Right lobe of liver (tissue), 6 donors: ENCODE data around the gene RGS13. TPM values are rescaled to one million over a fixed set of nuclear protein-coding genes. Genes with fewer than 3 reads are reported as not detected.

Experiments used
- ATAC-seq, 4 donors: fragments of 200-7000 bp; cut with Tn5 transposase; one replicate each; pipeline ENCODE4 v1.9.1; 2020; ENCODE audit warnings: mild to moderate bottlenecking in 4 of 4, moderate library complexity in 4 of 4
- DNase-seq, 3 donors: peaks; one replicate each; pipeline ENCODE4 v3.0.0-alpha.2; 2020
- H3K27ac ChIP-seq, 3 donors: fragments of 200-600 bp; one replicate each; pipeline ENCODE4 v1.8.0; 2022
- H3K27me3 ChIP-seq, 2 donors: fragments of 200-600 bp; one replicate each; pipeline ENCODE4 v1.8.0; 2022
- H3K36me3 ChIP-seq, 4 donors: fragments of 200-600 bp; sonication (generic) in 1 of 4; one replicate each; pipeline versions ENCODE4 v1.5.1 to v1.8.0; 2017 to 2022; ENCODE audit warnings: control low read depth in 1 of 4
- H3K4me1 ChIP-seq, 4 donors: fragments of 200-600 bp; sonication (generic) in 1 of 4; one replicate each; pipeline versions ENCODE4 v1.5.1 to v1.8.0; 2017 to 2022; ENCODE audit warnings: control low read depth in 1 of 4
- H3K4me3 ChIP-seq, 3 donors: fragments of 200-600 bp; one replicate each; pipeline ENCODE4 v1.8.0; 2022
- H3K9me3 ChIP-seq, 4 donors: fragments of 200-600 bp; sonication (generic) in 1 of 4; one replicate each; pipeline versions ENCODE4 v1.5.1 to v1.8.0; 2017 to 2022; ENCODE audit warnings: control low read depth in 1 of 4
- POLR2A ChIP-seq: fragments of 450-650 bp; IDR thresholded peaks from one replicate; pipeline ENCODE4 v1.6.1; 2017; ENCODE audit warnings: antibody characterized with exemption, mild to moderate bottlenecking
- WGBS: methylation state at CpG from one replicate; pipeline ENCODE4 v1.1.6; 2018; ENCODE audit warnings: low coverage, low lambda C conversion rate; ENCODE audit not compliant: insufficient coverage; ENCODE audit errors: missing lambda C conversion rate; 5-methylcytosine and 5-hydroxymethylcytosine counted together
- intact Hi-C, 2 donors: fragments of 100-400 bp; cut with DNase I; formaldehyde crosslinking; loops; one replicate each; pipeline versions ENCODE4 v1.11.2 to v1.14.1; 2022
- total RNA-seq, 6 experiments: library from RNA; depleted of rRNA in 2 of 6; stranded (reverse); fragments of >200 nt in 2 of 6; fragmentation: NEBNext Ultra II Directional in 3 of 6; extraction: Animal tissue kit (Norgen Biotek cat#: 25700) in 3 of 6; gene quantifications; one replicate each; pipeline versions ENCODE4 v1.1.0 to v1.2.4, GENCODE V29; 2016 to 2023
- TF ChIP-seq, protein P1 (sequence below), 4 donors: fragments of 200-600 bp in 3 of 4; fragments of 450-650 bp in 1 of 4; IDR thresholded peaks; one replicate each; pipeline versions ENCODE4 v1.5.1 to v1.8.0; 2016 to 2022; ENCODE audit warnings: antibody characterized with exemption in 4 of 4, mild to moderate bottlenecking in 2 of 4
- donor health status: DM: no; HTN: yes; CAD: no.
- donor health status: DM: no; HTN: no; CAD: no.
- donor health status: DM: no; HTN: no; CAD: no.
- donor health status: DM: no; HTN: yes; CAD: no.
- donor health status: DM: no; HTN: yes; CAD: no.

The RGS13 gene
- total RNA-seq, 6 experiments from 2014 or later: not detected

- DNase-seq (no peak), ATAC-seq (no peak)
- intact Hi-C loops: no loop called here
- no peaks in the 10 kb centered on the region for H3K4me1 ChIP-seq
- H3K9me3 ChIP-seq: no peaks in the 10 kb centered on the region
- WGBS: 100% methylated on average over 1 of the region's 1 CpG
- no peaks in the 10 kb centered on the region for H3K27me3 ChIP-seq
- no peaks in the 10 kb centered on the region for H3K36me3 ChIP-seq
- no peak overlapping the region for H3K27ac ChIP-seq
- no peak overlapping the region for H3K4me3 ChIP-seq
- TF ChIP-seq, protein P1, sequence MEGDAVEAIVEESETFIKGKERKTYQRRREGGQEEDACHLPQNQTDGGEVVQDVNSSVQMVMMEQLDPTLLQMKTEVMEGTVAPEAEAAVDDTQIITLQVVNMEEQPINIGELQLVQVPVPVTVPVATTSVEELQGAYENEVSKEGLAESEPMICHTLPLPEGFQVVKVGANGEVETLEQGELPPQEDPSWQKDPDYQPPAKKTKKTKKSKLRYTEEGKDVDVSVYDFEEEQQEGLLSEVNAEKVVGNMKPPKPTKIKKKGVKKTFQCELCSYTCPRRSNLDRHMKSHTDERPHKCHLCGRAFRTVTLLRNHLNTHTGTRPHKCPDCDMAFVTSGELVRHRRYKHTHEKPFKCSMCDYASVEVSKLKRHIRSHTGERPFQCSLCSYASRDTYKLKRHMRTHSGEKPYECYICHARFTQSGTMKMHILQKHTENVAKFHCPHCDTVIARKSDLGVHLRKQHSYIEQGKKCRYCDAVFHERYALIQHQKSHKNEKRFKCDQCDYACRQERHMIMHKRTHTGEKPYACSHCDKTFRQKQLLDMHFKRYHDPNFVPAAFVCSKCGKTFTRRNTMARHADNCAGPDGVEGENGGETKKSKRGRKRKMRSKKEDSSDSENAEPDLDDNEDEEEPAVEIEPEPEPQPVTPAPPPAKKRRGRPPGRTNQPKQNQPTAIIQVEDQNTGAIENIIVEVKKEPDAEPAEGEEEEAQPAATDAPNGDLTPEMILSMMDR (IDR thresholded peaks at IDR 0.05): no peak
- no peak for TF ChIP-seq POLR2A
These were observed 20.9 kb upstream of the RGS13 start for GRCh38 chr1:192615055-192615454.

GRCh38 chr1:192620071-192620635 is 15.8 kb upstream of the RGS13 start:
- H3K4me3 ChIP-seq: no peak overlapping the region
- no peaks in the 10 kb centered on the region for H3K36me3 ChIP-seq
- H3K27me3 ChIP-seq: no peaks in the 10 kb centered on the region
- no peak for TF ChIP-seq POLR2A
- TF ChIP-seq, protein P1 (IDR thresholded peaks at IDR 0.05): no peak
- no peak overlapping the region for H3K27ac ChIP-seq
- H3K9me3 ChIP-seq: no peaks in the 10 kb centered on the region
- no peaks in the 10 kb centered on the region for H3K4me1 ChIP-seq
- intact Hi-C loops: no loop called here
- ATAC-seq (no peak), DNase-seq (no peak)

DNA sequence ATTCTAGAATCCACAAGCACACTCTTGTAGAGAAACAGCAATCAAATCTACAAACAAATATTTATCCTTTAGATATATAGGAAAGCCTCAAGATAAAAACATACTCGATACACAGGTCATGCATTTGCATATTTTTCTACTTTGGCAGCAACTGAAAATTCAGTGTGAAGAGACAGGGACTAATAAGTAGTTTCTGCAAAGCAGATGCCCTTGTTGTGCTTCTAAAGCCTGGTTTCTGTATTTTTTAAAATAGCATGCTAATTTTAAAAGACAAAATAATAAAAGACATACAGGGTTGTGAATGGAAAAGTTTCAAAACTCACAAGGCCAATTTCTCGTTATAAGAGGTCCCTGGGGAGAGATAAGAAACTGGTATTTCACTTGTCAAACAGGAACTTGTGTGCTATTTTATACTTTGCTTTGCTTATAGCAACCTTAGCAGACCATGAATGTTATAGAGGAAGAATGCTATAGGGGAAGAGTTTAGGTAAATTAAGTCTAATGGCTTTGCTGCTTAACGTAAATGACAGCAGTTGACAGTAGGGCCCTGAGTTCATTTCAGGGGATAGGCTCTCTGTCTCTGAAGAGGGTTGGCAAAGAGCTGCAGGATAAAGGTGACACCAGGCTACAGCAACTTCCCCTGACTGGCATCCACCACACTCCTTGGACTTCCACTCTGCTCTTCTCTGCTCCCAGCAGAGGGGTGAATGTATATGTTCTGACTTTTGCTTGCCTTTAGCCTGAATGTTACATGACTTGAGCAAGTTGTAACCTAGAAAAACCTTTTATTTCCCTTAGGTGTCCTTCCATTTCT is 9.4 kb upstream of the RGS13 start:
- 62% methylated on average over 2 of the region's 3 CpGs for WGBS
- ATAC-seq (no peak), DNase-seq (no peak)
- Histone ChIP-seq H3K4me1 (peaks cover 0 to 24% (median 6%) of the 10 kb centered on the region in 4 donors), H3K27ac (no peak overlapping the region), H3K36me3 (no peaks in the 10 kb centered on the region), H3K4me3 (no peak overlapping the region), H3K9me3 (no peaks in the 10 kb centered on the region), H3K27me3 (no peaks in the 10 kb centered on the region)
- TF ChIP-seq, protein P1 (IDR thresholded peaks at IDR 0.05): no peak
- no peak for TF ChIP-seq POLR2A
- intact Hi-C loops: no loop called here

DNA sequence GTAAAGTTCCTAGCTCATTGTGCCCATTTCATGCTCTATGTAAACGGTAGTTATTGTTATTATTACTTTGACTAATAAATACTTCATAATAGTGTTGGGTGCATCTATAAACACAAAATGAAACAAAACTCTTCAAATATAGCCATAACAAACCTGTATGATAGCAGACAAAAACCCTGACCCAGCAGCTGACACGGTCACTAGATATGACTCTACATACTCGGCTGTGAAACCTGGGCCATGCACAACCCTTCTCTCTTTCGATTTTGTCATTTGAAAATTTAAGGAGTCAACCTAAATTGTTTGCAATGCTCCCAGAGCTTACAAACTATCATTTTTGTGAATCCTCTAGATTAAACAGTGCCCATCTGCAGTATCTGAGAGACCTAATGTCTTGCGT is 8.0 kb upstream of the RGS13 start:
- DNase-seq (no peak), ATAC-seq (no peak)
- H3K27ac ChIP-seq: no peak overlapping the region
- H3K36me3 ChIP-seq: no peaks in the 10 kb centered on the region
- H3K4me1 ChIP-seq: peaks cover 0 to 33% (median 6%) of the 10 kb centered on the region in 4 donors
- no peak for TF ChIP-seq POLR2A
- TF ChIP-seq, protein P1 (IDR thresholded peaks at IDR 0.05): no peak
- H3K4me3 ChIP-seq: no peak overlapping the region
- no peaks in the 10 kb centered on the region for H3K9me3 ChIP-seq
- WGBS: 85% methylated on average over 5 of the region's 5 CpGs
- intact Hi-C loops: no loop called here
- H3K27me3 ChIP-seq: no peaks in the 10 kb centered on the region
